Stimulated activated CD8-positive, alpha-beta memory T cell treated with anti-CD3 and anti-CD28 coated beads, Interleukin-12 subunit alpha, Interleukin-12 subunit beta, amount 100 ng/mL, for 24 hours (primary cell): ENCODE results near the gene FCN1.

Experiments used
- DNase-seq: peaks from one replicate; pipeline ENCODE4 v3.0.0-alpha.2; 2020; ENCODE audit errors: extremely low read depth

FCN1 gene

GRCh38 chr9:134891053-134891452, 26.7 kb downstream of the FCN1 start:
- DNase-seq, result no peak

- DNase-seq, result no peak
These were observed 27.6 kb downstream of the FCN1 start for GRCh38 chr9:134890155-134890495.

- DNase-seq, result no peak
These were observed 28.1 kb downstream of the FCN1 start for GRCh38 chr9:134889386-134890154.

GRCh38 chr9:134888603-134889190, 29.0 kb downstream of the FCN1 start:
- DNase-seq, result no peak

- no peak for DNase-seq
These were observed 29.8 kb downstream of the FCN1 start for GRCh38 chr9:134887686-134888602.

GRCh38 chr9:134887219-134887618, 30.5 kb downstream of the FCN1 start:
- DNase-seq, result no peak

GRCh38 chr9:134886413-134886913, 31.2 kb downstream of the FCN1 start:
- DNase-seq, result no peak

GRCh38 chr9:134885679-134886412, 31.9 kb downstream of the FCN1 start:
- DNase-seq, result no peak

- no peak for DNase-seq
These were observed 32.6 kb downstream of the FCN1 start for GRCh38 chr9:134885001-134885678.

GRCh38 chr9:134884492-134884891, 33.2 kb downstream of the FCN1 start:
- no peak for DNase-seq

GRCh38 chr9:134883040-134883782, 34.5 kb downstream of the FCN1 start:
- no peak for DNase-seq

GRCh38 chr9:134882204-134882785, 35.4 kb downstream of the FCN1 start:
- no peak for DNase-seq

- DNase-seq, result no peak
These were observed 36.4 kb downstream of the FCN1 start for GRCh38 chr9:134881313-134881670.

- no peak for DNase-seq
These were observed 37.0 kb downstream of the FCN1 start, which contains the start of gene FCN2 for GRCh38 chr9:134880484-134881312. FCN2 (plus strand) TSS chr9:134880810; CDS start chr9:134880822, 12 bp downstream.

- no peak for DNase-seq
These were observed 37.8 kb downstream of the FCN1 start for GRCh38 chr9:134879664-134880483.

GRCh38 chr9:134877541-134877940, 40.2 kb downstream of the FCN1 start:
- DNase-seq, result no peak

GRCh38 chr9:134875371-134875770, 42.3 kb downstream of the FCN1 start:
- no peak for DNase-seq
